Muscle of leg (tissue), 11 donors: Measurements from ENCODE around the gene RFNG. TPM values are rescaled to one million over a fixed set of nuclear protein-coding genes. Genes with fewer than 3 reads are reported as not detected.

Experiments
- DNase-seq: peaks from one replicate; pipeline ENCODE4 v3.0.0; 2013
- H3K27ac ChIP-seq: one replicate; pipeline ENCODE4 v1.5.1; 2013; ENCODE audit warnings: mild to moderate bottlenecking, low read length, control low read depth
- H3K27me3 ChIP-seq: one replicate; pipeline ENCODE4 v1.6.1; 2013; ENCODE audit warnings: low read length; ENCODE audit not compliant: control insufficient read depth, insufficient read depth
- H3K36me3 ChIP-seq: one replicate; pipeline ENCODE4 v1.6.1; 2013; ENCODE audit warnings: low read length; ENCODE audit not compliant: control insufficient read depth, insufficient read depth
- H3K4me1 ChIP-seq: one replicate; pipeline ENCODE4 v1.6.1; 2013; ENCODE audit warnings: low read length; ENCODE audit not compliant: control insufficient read depth, insufficient read depth
- H3K4me3 ChIP-seq: one replicate; pipeline ENCODE4 v1.5.1; 2013; ENCODE audit warnings: low read length, control low read depth
- H3K9me3 ChIP-seq: replicated peaks from 2 replicates; pipeline ENCODE4 v1.6.1; 2013; ENCODE audit warnings: low read depth, low read length; ENCODE audit not compliant: control insufficient read depth
- WGBS: methylation state at CpG from one replicate; pipeline ENCODE4 v1.1.5; 2013; ENCODE audit warnings: missing lambda C conversion rate; ENCODE audit not compliant: insufficient coverage; 5-methylcytosine and 5-hydroxymethylcytosine counted together
- polyA plus RNA-seq, 8 donors: library from polyadenylated mRNA; unstranded; fragments of 120-200 nt; gene quantifications; one replicate each; pipeline versions ENCODE4 v1.2.1 to v1.2.3, GENCODE V29; 2013; ENCODE audit warnings: inconsistent platforms in 1 of 8, low replicate concordance in 1 of 8; ENCODE audit not compliant: insufficient read length in 8 of 8, insufficient read depth in 1 of 8
- total RNA-seq: library from RNA; stranded (reverse); fragments of 120-200 nt; gene quantifications from one replicate; pipeline ENCODE4 v1.2.4, GENCODE V29; 2013

RFNG gene
- total and polyA plus RNA-seq, 9 donors: 21.6 to 47.1 (median 31.5) TPM

- WGBS: 85% methylated on average over 26 of the region's 31 CpGs
- DNase-seq: no peak
- Histone ChIP-seq H3K4me1 (no peaks in the 10 kb centered on the region), H3K27ac (no peak overlapping the region), H3K27me3 (no peaks in the 10 kb centered on the region), H3K36me3 (peaks cover 98% of the 10 kb centered on the region), H3K4me3 (no peak overlapping the region), H3K9me3 (no peaks in the 10 kb centered on the region)
Measured at GRCh38 chr17:82084373-82085030, 32.9 kb upstream of the RFNG start.

- no peaks in the 10 kb centered on the region for H3K9me3 ChIP-seq
- no peak overlapping the region for H3K4me3 ChIP-seq
- DNase-seq: no peak
- WGBS: 91% methylated on average over 53 of the region's 55 CpGs
- no peaks in the 10 kb centered on the region for H3K27me3 ChIP-seq
- no peak overlapping the region for H3K27ac ChIP-seq
- no peaks in the 10 kb centered on the region for H3K4me1 ChIP-seq
- peaks cover 96% of the 10 kb centered on the region for H3K36me3 ChIP-seq
Measured at GRCh38 chr17:82083533-82084359, 32.1 kb upstream of the RFNG start.

DNA sequence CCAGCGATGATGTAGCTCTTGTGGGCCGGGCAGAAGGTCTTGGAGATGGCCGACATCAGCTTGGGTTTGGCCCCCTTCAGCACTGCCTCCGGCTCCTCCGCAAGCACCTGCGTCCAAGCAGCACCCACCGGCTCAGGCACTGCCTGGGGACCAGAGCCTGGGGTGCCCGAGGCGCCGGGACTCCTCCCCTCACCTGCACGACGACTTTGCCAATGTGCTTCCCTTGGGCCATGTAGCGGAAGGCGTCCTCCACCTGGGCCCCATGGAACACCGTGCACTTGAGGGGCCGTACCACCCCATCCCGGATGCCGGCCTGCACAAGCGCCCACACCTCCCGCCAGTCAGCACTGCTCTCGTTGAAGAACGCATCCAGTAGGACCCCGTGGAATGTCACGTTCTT is 31.4 kb upstream of the RFNG start:
- no peaks in the 10 kb centered on the region for H3K9me3 ChIP-seq
- peaks cover 2% of the 10 kb centered on the region for H3K4me1 ChIP-seq
- peaks cover 88% of the 10 kb centered on the region for H3K36me3 ChIP-seq
- H3K4me3 ChIP-seq: no peak overlapping the region
- DNase-seq: no peak
- H3K27me3 ChIP-seq: no peaks in the 10 kb centered on the region
- no peak overlapping the region for H3K27ac ChIP-seq
- WGBS: 91% methylated on average over 20 of the region's 24 CpGs

- Histone ChIP-seq H3K27me3 (no peaks in the 10 kb centered on the region), H3K27ac (no peak overlapping the region), H3K4me1 (peaks cover 7% of the 10 kb centered on the region), H3K9me3 (no peaks in the 10 kb centered on the region), H3K36me3 (peaks cover 85% of the 10 kb centered on the region), H3K4me3 (no peak overlapping the region)
- 93% methylated on average over 18 of the region's 19 CpGs for WGBS
- DNase-seq: no peak
Measured at GRCh38 chr17:82082456-82082855, 30.8 kb upstream of the RFNG start.

DNA sequence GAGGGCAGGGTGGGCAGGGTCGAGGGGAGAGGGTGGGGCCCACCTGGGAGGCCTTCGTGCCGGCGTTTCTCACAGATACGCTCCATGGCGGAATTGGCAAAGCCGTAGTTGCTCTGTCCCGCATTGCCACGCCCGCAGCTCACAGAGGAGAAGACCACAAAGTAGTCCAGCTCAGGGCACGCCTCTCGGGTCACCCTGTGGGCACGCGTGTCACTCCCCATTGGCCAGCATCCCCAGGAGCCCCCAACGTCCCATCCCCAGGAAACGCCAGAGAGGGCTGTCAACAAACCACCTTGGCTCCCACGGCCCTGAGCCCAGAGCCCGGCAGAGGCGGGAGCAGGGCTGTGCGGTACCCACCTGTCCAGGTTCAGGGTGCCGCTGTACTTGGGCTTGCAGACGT is 30.4 kb upstream of the RFNG start:
- no peaks in the 10 kb centered on the region for H3K9me3 ChIP-seq
- no peak overlapping the region for H3K27ac ChIP-seq
- no peaks in the 10 kb centered on the region for H3K27me3 ChIP-seq
- no peak for DNase-seq
- H3K36me3 ChIP-seq: peaks cover 80% of the 10 kb centered on the region
- H3K4me1 ChIP-seq: peaks cover 12% of the 10 kb centered on the region
- 84% methylated on average over 22 of the region's 22 CpGs for WGBS
- H3K4me3 ChIP-seq: no peak overlapping the region

DNA sequence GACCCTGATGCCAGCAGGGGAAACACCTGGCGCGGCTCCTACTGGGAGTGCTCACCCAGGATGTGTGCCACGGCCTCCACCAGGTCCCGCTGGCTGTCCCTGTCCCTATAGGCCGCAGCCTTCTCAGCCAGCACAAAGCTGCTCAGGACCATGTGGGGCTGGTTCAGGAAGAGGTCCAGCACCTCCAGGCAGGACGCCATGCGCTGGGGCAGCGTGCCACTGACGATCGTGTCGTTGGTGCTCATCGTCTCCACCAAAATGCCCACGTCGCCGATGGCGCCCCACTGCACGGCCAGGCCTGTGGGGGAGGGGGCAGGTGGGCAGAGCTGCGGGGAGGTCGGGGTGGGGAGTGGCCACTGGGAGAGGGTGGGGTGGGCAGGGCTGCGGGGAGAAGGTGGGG is 29.9 kb upstream of the RFNG start:
- H3K27me3 ChIP-seq: no peaks in the 10 kb centered on the region
- DNase-seq: no peak
- no peak overlapping the region for H3K27ac ChIP-seq
- 81% methylated on average over 20 of the region's 20 CpGs for WGBS
- H3K4me3 ChIP-seq: no peak overlapping the region
- H3K4me1 ChIP-seq: peaks cover 16% of the 10 kb centered on the region
- peaks cover 76% of the 10 kb centered on the region for H3K36me3 ChIP-seq
- H3K9me3 ChIP-seq: no peaks in the 10 kb centered on the region

DNA sequence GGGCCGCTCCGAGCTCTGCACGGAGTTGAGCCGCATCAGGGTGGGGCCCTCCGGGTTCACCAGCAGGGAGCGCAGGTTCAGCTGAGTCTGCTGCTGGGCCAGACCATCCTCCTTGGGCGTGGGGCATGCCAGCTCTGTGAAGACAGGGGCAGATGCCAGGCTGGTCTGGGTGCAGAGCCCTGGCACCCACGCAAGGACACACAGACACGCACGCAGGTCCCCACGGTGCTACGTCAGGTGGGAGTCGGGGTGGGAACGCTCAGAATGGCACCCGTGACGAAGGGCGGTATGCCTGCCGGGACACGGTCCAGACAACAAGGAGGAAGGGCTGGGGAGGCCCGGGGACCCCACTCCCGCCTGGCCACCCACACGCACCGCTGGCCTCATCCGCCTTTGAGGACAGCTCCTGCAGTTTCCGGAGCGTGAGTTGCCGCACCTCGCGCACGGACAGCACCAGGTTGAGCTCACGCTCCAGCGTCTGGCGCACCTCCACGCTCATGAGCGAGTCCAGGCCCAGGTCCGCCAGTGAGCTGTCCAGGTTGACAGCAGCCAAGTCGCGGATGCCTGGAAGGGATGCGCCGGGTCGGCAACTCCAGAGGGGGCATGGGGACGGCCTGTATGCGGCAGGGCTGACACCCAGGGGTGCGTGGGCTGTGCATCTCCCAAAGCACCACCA is 29.3 kb upstream of the RFNG start:
- Histone ChIP-seq H3K9me3 (no peaks in the 10 kb centered on the region), H3K27me3 (no peaks in the 10 kb centered on the region), H3K27ac (no peak overlapping the region), H3K36me3 (peaks cover 70% of the 10 kb centered on the region), H3K4me1 (peaks cover 20% of the 10 kb centered on the region), H3K4me3 (no peak overlapping the region)
- no peak for DNase-seq
- WGBS: 88% methylated on average over 44 of the region's 44 CpGs

- H3K4me3 ChIP-seq: no peak overlapping the region
- H3K27ac ChIP-seq: no peak overlapping the region
- DNase-seq: no peak
- 78% methylated on average over 33 of the region's 36 CpGs for WGBS
- H3K4me1 ChIP-seq: peaks cover 20% of the 10 kb centered on the region
- H3K36me3 ChIP-seq: peaks cover 63% of the 10 kb centered on the region
- no peaks in the 10 kb centered on the region for H3K9me3 ChIP-seq
- no peaks in the 10 kb centered on the region for H3K27me3 ChIP-seq
Measured at GRCh38 chr17:82080048-82080788, 28.6 kb upstream of the RFNG start.

DNA sequence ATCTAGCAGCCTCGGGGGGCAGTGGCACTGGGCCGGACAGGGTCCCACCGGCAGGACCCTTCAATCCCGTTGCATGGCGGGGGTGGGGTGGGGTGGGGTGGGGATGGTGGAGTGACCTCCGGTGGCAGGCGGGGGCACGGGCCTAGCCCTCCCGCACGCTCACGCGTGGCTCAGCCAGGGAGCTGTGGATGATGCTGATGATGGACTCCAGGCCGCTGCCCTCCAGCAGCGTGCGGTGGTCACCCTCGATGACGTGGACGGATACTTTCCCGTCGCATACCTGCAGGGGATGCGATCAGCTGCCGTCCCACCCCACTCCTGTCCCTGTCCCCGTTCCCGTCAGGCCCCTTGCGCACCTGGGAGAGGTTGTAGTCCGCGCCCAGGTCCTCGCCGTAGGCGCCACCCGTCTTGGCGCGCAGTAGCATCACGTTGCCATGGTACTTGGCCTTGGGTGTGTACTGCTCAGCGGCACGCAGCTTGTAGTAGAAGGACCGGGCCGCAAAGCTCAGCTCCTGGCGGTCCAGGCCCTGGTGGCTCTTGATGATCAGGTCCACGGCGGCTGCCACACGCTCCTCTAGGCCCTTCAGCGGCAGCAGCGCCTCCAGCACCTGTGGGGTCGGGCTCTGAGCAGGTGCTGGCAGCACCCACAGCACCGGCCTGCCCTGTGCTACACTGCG is 27.5 kb upstream of the RFNG start:
- no peak for DNase-seq
- H3K27ac ChIP-seq: no peak overlapping the region
- WGBS: 90% methylated on average over 37 of the region's 47 CpGs
- H3K9me3 ChIP-seq: no peaks in the 10 kb centered on the region
- no peaks in the 10 kb centered on the region for H3K27me3 ChIP-seq
- H3K36me3 ChIP-seq: peaks cover 52% of the 10 kb centered on the region
- peaks cover 20% of the 10 kb centered on the region for H3K4me1 ChIP-seq
- no peak overlapping the region for H3K4me3 ChIP-seq
